Natural killer cell (primary cell): ENCODE measurements around the gene NF1. TPM values are rescaled to one million over a fixed set of nuclear protein-coding genes. Genes with fewer than 3 reads are reported as not detected.

Experiments used
- ATAC-seq, 3 donors: fragments of 150-1000 bp in 2 of 3; fragments of 200-7000 bp in 1 of 3; cut with Tn5 transposase; 1 replicate in 1 of 3; 2 replicates in 2 of 3; pipeline ENCODE4 v1.10.0; 2021; ENCODE audit warnings: mild to moderate bottlenecking in 2 of 3, moderate library complexity in 2 of 3
- DNase-seq, 2 donors: peaks; one replicate each; pipeline versions ENCODE4 v3.0.0 to v3.0.0-alpha.2; 2013 to 2021; ENCODE audit warnings: mixed read lengths in 1 of 2
- H3K27ac ChIP-seq: one replicate; pipeline ENCODE4 v1.5.1; 2013; ENCODE audit warnings: mild to moderate bottlenecking, low read length
- H3K27me3 ChIP-seq: one replicate; pipeline ENCODE4 v1.6.1; 2013; ENCODE audit warnings: low read length; ENCODE audit not compliant: control insufficient read depth, insufficient read depth
- H3K36me3 ChIP-seq: one replicate; pipeline ENCODE4 v1.6.1; 2013; ENCODE audit warnings: low read length; ENCODE audit not compliant: control insufficient read depth, insufficient read depth
- H3K4me1 ChIP-seq: one replicate; pipeline ENCODE4 v1.6.1; 2013; ENCODE audit warnings: low read length; ENCODE audit not compliant: control insufficient read depth, insufficient read depth
- H3K4me3 ChIP-seq: one replicate; pipeline ENCODE4 v1.5.1; 2013; ENCODE audit warnings: low read length
- H3K9me3 ChIP-seq: one replicate; pipeline ENCODE4 v1.6.1; 2013; ENCODE audit warnings: low read length; ENCODE audit not compliant: control insufficient read depth, insufficient read depth
- H3K27ac Mint-ChIP-seq, 2 donors: one replicate each; pipeline ENCODE4 v1.8.0; 2022; ENCODE audit warnings: mild to moderate bottlenecking in 2 of 2, mixed read lengths in 2 of 2, moderate library complexity in 1 of 2
- H3K27me3 Mint-ChIP-seq, 2 donors: one replicate each; pipeline ENCODE4 v1.8.0; 2022; ENCODE audit warnings: low read depth in 2 of 2, mixed read lengths in 2 of 2
- H3K36me3 Mint-ChIP-seq: one replicate; pipeline ENCODE4 v1.8.0; 2022; ENCODE audit warnings: mixed read lengths
- H3K4me1 Mint-ChIP-seq, 2 donors: one replicate each; pipeline ENCODE4 v1.8.0; 2022; ENCODE audit warnings: mixed read lengths in 2 of 2
- H3K4me3 Mint-ChIP-seq: one replicate; pipeline ENCODE4 v1.8.0; 2022; ENCODE audit warnings: mild to moderate bottlenecking, moderate library complexity, mixed read lengths
- H3K9me3 Mint-ChIP-seq, 2 donors: one replicate each; pipeline ENCODE4 v1.8.0; 2022; ENCODE audit warnings: mixed read lengths in 2 of 2
- CTCF ChIP-seq: fragments of 200-600 bp; IDR thresholded peaks from one replicate; pipeline ENCODE4 v1.8.0; 2022; ENCODE audit warnings: antibody characterized with exemption
- WGBS: methylation state at CpG from one replicate; pipeline ENCODE4 v1.1.7; 2013; ENCODE audit warnings: missing lambda C conversion rate; ENCODE audit not compliant: insufficient coverage; 5-methylcytosine and 5-hydroxymethylcytosine counted together
- intact Hi-C: fragments of 100-400 bp; cut with micrococcal nuclease; formaldehyde crosslinking; loops from one replicate; pipeline ENCODE4 v1.14.2; 2022
- total RNA-seq, 4 donors: library from RNA; stranded (reverse); fragments of 120-200 nt in 1 of 4; gene quantifications; one replicate each; pipeline versions ENCODE4 v1.2.3 to v1.2.4, GENCODE V29; 2013 to 2022

Gene NF1
- total RNA-seq, 3 donors from 2014 or later (not counting 1 experiment from before 2014, with no cell fraction given), result 30.3 to 40.7 (median 38.8) TPM

GRCh38 chr17:31100840-31101459 is 6.2 kb downstream of the NF1 start:
- Histone ChIP-seq H3K9me3 (no peaks in the 10 kb centered on the region), H3K27me3 (no peaks in the 10 kb centered on the region), H3K4me3 (no peak overlapping the region), H3K4me1 (peaks cover 2% of the 10 kb centered on the region), H3K36me3 (no peaks in the 10 kb centered on the region), H3K27ac (no peak overlapping the region)
- TF ChIP-seq CTCF, result no peak
- no peak overlapping the region for H3K4me3 Mint-ChIP-seq
- no peak for DNase-seq
- no peak overlapping the region for H3K27ac Mint-ChIP-seq
- no peaks in the 10 kb centered on the region for H3K36me3 Mint-ChIP-seq
- intact Hi-C loops, result no loop called here
- no peaks in the 10 kb centered on the region for H3K27me3 Mint-ChIP-seq
- H3K9me3 Mint-ChIP-seq, result no peaks in the 10 kb centered on the region
- ATAC-seq, result no peak
- H3K4me1 Mint-ChIP-seq, result peaks cover 7 to 8% of the 10 kb centered on the region in 2 donors
- WGBS, result 95% methylated on average over 8 of the region's 8 CpGs

- Histone ChIP-seq H3K27ac (no peak overlapping the region), H3K27me3 (no peaks in the 10 kb centered on the region), H3K9me3 (no peaks in the 10 kb centered on the region), H3K4me1 (no peaks in the 10 kb centered on the region), H3K36me3 (no peaks in the 10 kb centered on the region), H3K4me3 (no peak overlapping the region)
- no peak overlapping the region for H3K27ac Mint-ChIP-seq
- H3K4me1 Mint-ChIP-seq, result no peaks in the 10 kb centered on the region
- ATAC-seq, result no peak
- DNase-seq, result no peak
- H3K27me3 Mint-ChIP-seq, result no peaks in the 10 kb centered on the region
- intact Hi-C loops, result no loop called here
- TF ChIP-seq CTCF, result no peak
- H3K4me3 Mint-ChIP-seq, result no peak overlapping the region
- H3K36me3 Mint-ChIP-seq, result no peaks in the 10 kb centered on the region
- H3K9me3 Mint-ChIP-seq, result no peaks in the 10 kb centered on the region
Observed at GRCh38 chr17:31101943-31102342, 7.2 kb downstream of the NF1 start.

- Histone ChIP-seq H3K4me1 (no peaks in the 10 kb centered on the region), H3K36me3 (no peaks in the 10 kb centered on the region), H3K4me3 (no peak overlapping the region), H3K9me3 (no peaks in the 10 kb centered on the region), H3K27me3 (no peaks in the 10 kb centered on the region), H3K27ac (no peak overlapping the region)
- Mint-ChIP-seq H3K36me3 (no peaks in the 10 kb centered on the region), H3K4me3 (no peak overlapping the region), H3K4me1 (peaks cover under 1 to 5% of the 10 kb centered on the region in 2 donors), H3K9me3 (no peaks in the 10 kb centered on the region), H3K27me3 (no peaks in the 10 kb centered on the region), H3K27ac (no peak overlapping the region)
- TF ChIP-seq CTCF, result no peak
- intact Hi-C loops, result no loop called here
- ATAC-seq (no peak), DNase-seq (no peak)
- WGBS, result no CpG with 5 or more reads among the region's 1 CpG
Observed at GRCh38 chr17:31105991-31106390, 11.2 kb downstream of the NF1 start.

GRCh38 chr17:31111183-31111582 is 16.4 kb downstream of the NF1 start:
- intact Hi-C loops, result no loop called here
- H3K27ac ChIP-seq, result no peak overlapping the region
- TF ChIP-seq CTCF, result no peak
- no peaks in the 10 kb centered on the region for H3K9me3 ChIP-seq
- H3K36me3 ChIP-seq, result no peaks in the 10 kb centered on the region
- H3K9me3 Mint-ChIP-seq, result no peaks in the 10 kb centered on the region
- DNase-seq, result no peak
- no peak overlapping the region for H3K4me3 Mint-ChIP-seq
- no peaks in the 10 kb centered on the region for H3K4me1 ChIP-seq
- H3K27me3 ChIP-seq, result no peaks in the 10 kb centered on the region
- no peaks in the 10 kb centered on the region for H3K27me3 Mint-ChIP-seq
- no peak for ATAC-seq
- no peak overlapping the region for H3K4me3 ChIP-seq
- H3K36me3 Mint-ChIP-seq, result no peaks in the 10 kb centered on the region
- WGBS, result 71% methylated on average over 2 of the region's 2 CpGs
- no peak overlapping the region for H3K27ac Mint-ChIP-seq
- H3K4me1 Mint-ChIP-seq, result peaks cover 5 to 6% of the 10 kb centered on the region in 2 donors
